ENCODE results near the gene PALB2. TPM values are rescaled to one million over a fixed set of nuclear protein-coding genes. Genes with fewer than 3 reads are reported as not detected.

Gene PALB2
- polyA plus RNA-seq, 3 donors = 2.3 to 3.3 (median 2.5) TPM

DNA sequence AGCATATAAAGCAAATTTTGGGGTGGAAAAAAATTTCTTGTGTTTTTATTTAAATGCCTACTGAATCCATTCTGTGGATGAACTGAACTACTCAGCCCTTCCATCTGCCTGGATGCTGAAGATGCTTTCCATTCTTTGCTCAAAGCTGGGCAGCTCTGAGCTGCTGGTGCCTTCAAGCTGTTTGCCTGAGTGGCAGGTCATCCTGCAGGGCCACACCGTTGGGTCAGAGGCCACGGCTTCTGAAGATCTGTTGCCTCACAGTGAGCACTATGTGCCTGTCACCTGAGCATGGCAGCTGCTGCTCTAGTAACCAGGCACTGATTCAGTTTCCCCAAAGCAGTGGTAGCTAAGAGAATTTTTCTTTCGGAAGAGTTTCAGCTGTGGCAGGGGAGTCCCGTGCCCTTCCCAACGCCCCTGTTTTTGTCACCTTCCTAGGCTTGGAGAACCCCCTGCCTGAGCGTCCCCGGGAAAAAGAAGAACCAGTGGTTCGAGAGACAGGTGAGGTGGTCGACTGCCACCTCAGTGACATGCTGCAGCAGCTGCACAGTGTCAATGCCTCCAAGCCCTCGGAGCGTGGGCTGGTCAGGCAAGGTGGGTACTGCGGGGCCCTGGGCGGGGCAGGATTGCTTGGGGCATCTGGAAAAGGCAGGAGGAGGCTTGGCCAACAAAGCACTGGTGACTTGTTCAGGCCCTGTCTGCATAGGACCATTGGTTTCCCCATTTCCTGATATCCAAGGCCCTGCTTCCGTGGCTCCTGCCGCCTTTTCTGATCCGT lies 46.1 kb upstream of the PALB2 start:
- WGBS (ENCODE audit: insufficient coverage) = 98% methylated on average over 16 of the region's 16 CpGs
- H3K27ac Mint-ChIP-seq = peak overlapping the region in 3 of 7 donors; percentile 22 to 82 (median 76)
- H3K4me1 ChIP-seq (ENCODE audit: control insufficient read depth in 1 of 2, insufficient read depth in 2 of 2, low read length in 2 of 2) = peaks cover 2% of the 10 kb centered on the region in 2 donors

DNA sequence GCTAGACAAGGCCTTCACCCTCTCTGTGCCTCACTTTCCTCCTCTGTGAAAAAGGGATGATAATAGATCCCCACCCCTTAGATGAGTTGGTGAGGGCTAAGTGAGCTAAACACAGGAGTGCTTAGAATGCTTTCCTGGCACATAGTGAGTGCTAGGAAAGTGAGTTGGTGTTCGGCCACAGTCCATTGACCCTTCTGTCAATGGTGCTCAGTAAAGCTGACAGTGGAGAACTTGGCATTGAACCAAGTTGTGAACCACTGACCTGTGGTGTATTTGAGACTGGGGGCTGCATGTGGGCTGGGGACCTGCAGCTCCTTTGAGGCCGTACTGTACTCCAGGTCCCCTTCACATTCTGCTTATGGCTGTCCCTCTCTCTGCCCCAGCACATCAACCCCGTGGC lies 42.4 kb upstream of the PALB2 start:
- H3K4me3 ChIP-seq (replicated peaks in 1 of 3; ENCODE audit: low read depth in 2 of 3, low read length in 3 of 3) = no peak overlapping the region
- Mint-ChIP-seq H3K4me1 (peaks cover 34% of the 10 kb centered on the region), H3K27ac (peak overlapping the region in 3 of 7 donors; percentile 16 to 47 (median 46)), H3K36me3 (peaks cover 52 to 79% of the 10 kb centered on the region in 2 donors), H3K27me3 (ENCODE audit: low read depth in 3 of 3) (peaks cover 0 to 3% (median 0%) of the 10 kb centered on the region in 3 donors), H3K9me3 (no peaks in the 10 kb centered on the region), H3K4me3 (no peak overlapping the region)
- intact Hi-C loops (cut with micrococcal nuclease) = no loop called here
- H3K4me2 ChIP-seq (replicated peaks; ENCODE audit: extremely low read depth, low read length, poor library complexity, severe bottlenecking) = no peak overlapping the region
- H3K9me3 ChIP-seq (replicated peaks in 1 of 2; ENCODE audit: control insufficient read depth in 1 of 2, insufficient read depth in 1 of 2, low read length in 2 of 2) = no peaks in the 10 kb centered on the region
- TF ChIP-seq, protein P1, sequence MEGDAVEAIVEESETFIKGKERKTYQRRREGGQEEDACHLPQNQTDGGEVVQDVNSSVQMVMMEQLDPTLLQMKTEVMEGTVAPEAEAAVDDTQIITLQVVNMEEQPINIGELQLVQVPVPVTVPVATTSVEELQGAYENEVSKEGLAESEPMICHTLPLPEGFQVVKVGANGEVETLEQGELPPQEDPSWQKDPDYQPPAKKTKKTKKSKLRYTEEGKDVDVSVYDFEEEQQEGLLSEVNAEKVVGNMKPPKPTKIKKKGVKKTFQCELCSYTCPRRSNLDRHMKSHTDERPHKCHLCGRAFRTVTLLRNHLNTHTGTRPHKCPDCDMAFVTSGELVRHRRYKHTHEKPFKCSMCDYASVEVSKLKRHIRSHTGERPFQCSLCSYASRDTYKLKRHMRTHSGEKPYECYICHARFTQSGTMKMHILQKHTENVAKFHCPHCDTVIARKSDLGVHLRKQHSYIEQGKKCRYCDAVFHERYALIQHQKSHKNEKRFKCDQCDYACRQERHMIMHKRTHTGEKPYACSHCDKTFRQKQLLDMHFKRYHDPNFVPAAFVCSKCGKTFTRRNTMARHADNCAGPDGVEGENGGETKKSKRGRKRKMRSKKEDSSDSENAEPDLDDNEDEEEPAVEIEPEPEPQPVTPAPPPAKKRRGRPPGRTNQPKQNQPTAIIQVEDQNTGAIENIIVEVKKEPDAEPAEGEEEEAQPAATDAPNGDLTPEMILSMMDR (IDR thresholded peaks at IDR 0.05) = no peak
- H3K36me3 ChIP-seq (replicated peaks in 1 of 2; ENCODE audit: control insufficient read depth in 1 of 2, insufficient read depth in 2 of 2, low read length in 2 of 2) = peaks cover 43 to 73% of the 10 kb centered on the region in 2 donors
- WGBS (ENCODE audit: insufficient coverage) = 94% methylated on average over 2 of the region's 3 CpGs
- H3K9ac ChIP-seq (ENCODE audit: insufficient read depth, low read length, poor library complexity, severe bottlenecking) = no peak overlapping the region
- H3K79me2 ChIP-seq (ENCODE audit: insufficient read depth, low read length) = peaks cover 85% of the 10 kb centered on the region
- DNase-seq = no peak
- no peaks in the 10 kb centered on the region for H3K27me3 ChIP-seq (ENCODE audit: control insufficient read depth in 2 of 2, insufficient read depth in 2 of 2, low read length in 2 of 2)
- no peak overlapping the region for H2AFZ ChIP-seq (ENCODE audit: insufficient read depth, low read depth, low read length, poor library complexity, severe bottlenecking)
- H3K27ac ChIP-seq (ENCODE audit: low read depth in 1 of 2, low read length in 2 of 2) = peak overlapping the region in 1 of 2 donors; percentile 5
- peaks cover 14% of the 10 kb centered on the region for H4K20me1 ChIP-seq (ENCODE audit: insufficient read depth, low read length)
- peaks cover 33 to 39% of the 10 kb centered on the region in 2 donors for H3K4me1 ChIP-seq (ENCODE audit: control insufficient read depth in 1 of 2, insufficient read depth in 2 of 2, low read length in 2 of 2)

More for the DNA sequence above, 46.1 kb upstream of the PALB2 start:
- no peak for DNase-seq
- Histone ChIP-seq H2AFZ (ENCODE audit: insufficient read depth, low read depth, low read length, poor library complexity, severe bottlenecking) (no peak overlapping the region), H3K36me3 (replicated peaks in 1 of 2; ENCODE audit: control insufficient read depth in 1 of 2, insufficient read depth in 2 of 2, low read length in 2 of 2) (peaks cover 74 to 91% of the 10 kb centered on the region in 2 donors), H3K27me3 (ENCODE audit: control insufficient read depth in 2 of 2, insufficient read depth in 2 of 2, low read length in 2 of 2) (no peaks in the 10 kb centered on the region), H4K20me1 (ENCODE audit: insufficient read depth, low read length) (no peaks in the 10 kb centered on the region), H3K27ac (ENCODE audit: low read depth in 1 of 2, low read length in 2 of 2) (no peak overlapping the region), H3K9ac (ENCODE audit: insufficient read depth, low read length, poor library complexity, severe bottlenecking) (no peak overlapping the region), H3K4me2 (replicated peaks; ENCODE audit: extremely low read depth, low read length, poor library complexity, severe bottlenecking) (no peak overlapping the region), H3K79me2 (ENCODE audit: insufficient read depth, low read length) (peaks cover 48% of the 10 kb centered on the region), H3K4me3 (replicated peaks in 1 of 3; ENCODE audit: low read depth in 2 of 3, low read length in 3 of 3) (no peak overlapping the region), H3K9me3 (replicated peaks in 1 of 2; ENCODE audit: control insufficient read depth in 1 of 2, insufficient read depth in 1 of 2, low read length in 2 of 2) (no peaks in the 10 kb centered on the region)
- H3K4me3 Mint-ChIP-seq = no peak overlapping the region
- TF ChIP-seq, protein P1 (IDR thresholded peaks at IDR 0.05) = no peak
- peaks cover 0 to 5% (median 0%) of the 10 kb centered on the region in 3 donors for H3K27me3 Mint-ChIP-seq (ENCODE audit: low read depth in 3 of 3)
- peaks cover under 1% of the 10 kb centered on the region for H3K4me1 Mint-ChIP-seq
- intact Hi-C loops (cut with micrococcal nuclease) = no loop called here
- H3K36me3 Mint-ChIP-seq = peaks cover 77 to 94% of the 10 kb centered on the region in 2 donors
- no peaks in the 10 kb centered on the region for H3K9me3 Mint-ChIP-seq

Data from CD14-positive monocyte (primary cell).